Fibroblast of skin of left biceps (primary cell): ENCODE measurements around the gene LMNB1.
"Not testable (repeated sequence)": the region's sequence is repeated elsewhere in the genome, so short reads cannot be mapped to it uniquely, and the experiment has no call there.

Experiments
- DNase-seq, 2 experiments: peaks; one replicate each; pipeline ENCODE4 v3.0.0-alpha.2; 2013; ENCODE audit warnings: low read depth in 2 of 2

Gene LMNB1

DNA sequence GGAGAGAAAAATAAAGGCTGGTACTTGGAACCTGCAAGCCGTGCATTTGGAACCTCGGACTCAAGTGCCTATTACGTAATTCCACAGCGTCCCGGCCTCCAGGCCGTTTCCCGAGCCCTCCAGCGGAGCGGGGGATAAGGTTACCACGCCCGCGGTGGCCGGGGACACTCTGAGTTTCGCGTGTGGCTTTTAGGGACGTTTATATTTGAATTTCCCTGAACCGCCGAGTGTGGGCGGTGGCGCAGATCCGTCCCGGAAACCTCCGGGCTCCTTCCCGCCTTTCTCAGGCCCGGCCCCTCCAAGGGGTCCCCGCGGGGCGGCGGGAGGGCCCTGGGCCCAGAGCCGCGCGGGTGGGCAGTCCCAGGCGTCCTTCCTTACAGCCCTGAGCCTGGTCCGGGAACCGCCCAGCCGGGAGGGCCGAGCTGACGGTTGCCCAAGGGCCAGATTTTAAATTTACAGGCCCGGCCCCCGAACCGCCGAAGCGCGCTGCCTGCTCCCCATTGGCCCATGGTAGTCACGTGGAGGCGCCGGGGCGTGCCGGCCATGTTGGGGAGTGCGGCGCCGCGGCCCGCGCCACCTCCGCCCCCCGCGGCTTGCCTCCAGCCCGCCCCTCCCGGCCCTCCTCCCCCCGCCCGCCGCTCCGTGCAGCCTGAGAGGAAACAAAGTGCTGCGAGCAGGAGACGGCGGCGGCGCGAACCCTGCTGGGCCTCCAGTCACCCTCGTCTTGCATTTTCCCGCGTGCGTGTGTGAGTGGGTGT is at the start of gene LMNB1:
Gene LMNB1, plus strand, starts transcription at position 638 of the 758 bp plus-strand sequence. CDS start 373 bp downstream, outside the sequence.
- DNase-seq, result peak; percentile 88 to 90

- no peak for DNase-seq
These were observed 44.2 kb upstream of the LMNB1 start for GRCh38 chr5:126732716-126733115.

DNA sequence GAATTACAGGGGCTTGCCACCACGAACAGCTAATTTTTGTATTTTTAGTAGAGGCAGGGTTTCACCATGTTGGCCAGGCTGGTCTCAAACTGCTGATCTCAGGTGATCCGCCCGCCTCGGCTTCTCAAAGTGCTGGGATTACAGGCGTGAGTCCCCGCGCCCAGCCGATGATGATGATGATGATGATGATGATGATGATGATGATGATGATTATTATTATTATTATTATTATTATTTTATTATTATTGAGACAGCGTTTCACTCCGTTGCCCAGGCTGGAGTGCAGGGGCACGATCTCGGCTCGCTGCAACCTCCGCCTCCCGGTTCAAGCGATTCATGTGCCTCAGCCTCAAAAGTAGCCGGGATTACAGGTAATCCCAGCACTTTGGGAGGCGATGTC is 42.4 kb upstream of the LMNB1 start:
- not testable (repeated sequence) for DNase-seq

- DNase-seq, result peak in 1 of 2 experiments; percentile 6
These were observed 40.8 kb upstream of the LMNB1 start for GRCh38 chr5:126736141-126736540.

DNA sequence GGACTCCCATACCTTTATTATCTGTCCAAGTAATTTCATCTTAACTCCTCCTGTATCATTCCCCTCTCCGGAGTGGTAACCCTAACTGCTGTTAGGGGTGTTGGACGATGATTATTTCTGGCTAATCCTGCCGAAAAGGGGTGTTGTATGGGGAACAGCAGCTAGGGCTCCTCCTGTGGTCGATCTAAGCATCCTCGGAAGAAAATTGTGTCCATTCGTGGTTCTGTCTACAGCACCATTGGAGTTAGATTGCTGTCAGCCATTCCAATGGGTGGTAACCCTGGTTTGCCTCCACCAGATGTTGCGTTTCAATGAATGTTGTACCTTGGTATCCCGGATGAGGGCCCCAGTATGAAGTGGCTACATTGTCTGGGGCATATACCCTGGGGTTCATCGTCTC is 35.6 kb upstream of the LMNB1 start:
- no peak for DNase-seq

- DNase-seq, result no peak
These were observed 34.5 kb upstream of the LMNB1 start for GRCh38 chr5:126742425-126742824.

DNA sequence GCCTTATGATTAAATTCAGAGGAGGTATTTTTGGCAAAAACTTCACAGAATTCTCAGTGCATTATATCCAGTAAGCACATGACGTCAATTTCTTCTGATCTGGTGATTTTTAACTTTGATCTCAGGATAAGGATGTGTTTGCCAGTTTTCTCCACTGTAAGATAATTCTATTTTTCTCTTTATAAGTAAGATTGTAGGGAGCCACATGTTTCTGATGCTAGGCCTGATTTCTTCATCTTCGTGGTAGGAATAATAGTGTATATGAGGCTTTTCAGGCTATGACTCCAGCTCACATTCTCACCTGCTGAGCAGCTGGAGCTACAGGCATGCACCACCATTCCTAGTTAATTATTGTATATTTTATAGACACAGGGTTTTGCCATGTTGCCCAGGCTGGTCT is 32.1 kb upstream of the LMNB1 start:
- no peak for DNase-seq

GRCh38 chr5:126745259-126745992 is 31.5 kb upstream of the LMNB1 start:
- no peak for DNase-seq

DNA sequence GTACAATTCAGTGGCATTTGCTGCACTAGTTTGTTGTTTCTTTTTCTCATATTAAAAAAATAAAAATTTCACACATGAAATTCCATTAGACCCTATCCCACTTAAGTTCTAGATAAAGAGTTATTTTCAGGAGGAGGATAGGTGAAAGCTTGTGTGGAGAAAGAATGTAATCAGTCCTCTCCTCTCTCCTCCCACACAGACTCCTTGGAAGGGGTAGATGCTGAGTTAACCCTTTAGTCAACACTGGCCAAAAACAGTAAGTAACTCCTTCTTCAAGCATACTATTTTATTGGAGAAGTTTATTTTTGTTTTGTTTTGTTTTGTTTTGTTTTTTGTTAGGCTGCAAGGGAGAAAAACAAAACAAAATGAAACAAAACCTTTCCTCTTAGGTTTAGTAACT is 30.6 kb upstream of the LMNB1 start:
- no peak for DNase-seq

DNA sequence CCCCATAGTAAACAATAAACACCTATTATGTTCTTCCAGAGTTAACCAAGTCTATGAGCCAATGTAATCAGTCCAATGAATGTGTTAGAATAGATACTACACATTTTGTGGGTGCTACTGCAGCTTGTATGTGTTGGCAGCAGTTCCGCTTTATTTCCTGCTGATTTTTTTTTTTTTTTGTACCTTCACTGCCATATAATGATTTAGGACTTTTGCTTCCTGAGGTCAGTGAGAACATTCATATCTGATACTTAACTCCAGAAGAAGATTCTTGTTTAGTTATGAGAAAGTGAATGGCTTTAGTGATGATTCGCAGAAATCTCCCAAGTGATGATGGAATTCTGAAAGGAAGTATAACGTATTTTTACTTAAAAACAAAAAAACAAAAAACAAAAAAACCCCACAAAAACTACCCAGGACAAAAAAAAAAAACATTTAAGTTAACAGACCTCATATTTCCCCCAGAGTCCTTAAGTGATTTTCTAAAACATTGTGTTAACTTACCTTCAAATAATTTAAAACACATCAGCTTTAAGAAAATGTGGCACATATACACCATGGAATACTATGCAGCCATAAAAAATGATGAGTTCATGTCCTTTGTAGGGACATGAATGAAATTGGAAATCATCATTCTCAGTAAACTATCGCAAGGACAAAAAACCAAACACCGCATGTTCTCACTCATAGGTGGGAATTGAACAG is 24.7 kb upstream of the LMNB1 start:
- DNase-seq, result no peak

- no peak for DNase-seq
These were observed 23.7 kb upstream of the LMNB1 start for GRCh38 chr5:126753227-126753626.

- no peak for DNase-seq
These were observed 22.3 kb upstream of the LMNB1 start for GRCh38 chr5:126754609-126755008.

DNA sequence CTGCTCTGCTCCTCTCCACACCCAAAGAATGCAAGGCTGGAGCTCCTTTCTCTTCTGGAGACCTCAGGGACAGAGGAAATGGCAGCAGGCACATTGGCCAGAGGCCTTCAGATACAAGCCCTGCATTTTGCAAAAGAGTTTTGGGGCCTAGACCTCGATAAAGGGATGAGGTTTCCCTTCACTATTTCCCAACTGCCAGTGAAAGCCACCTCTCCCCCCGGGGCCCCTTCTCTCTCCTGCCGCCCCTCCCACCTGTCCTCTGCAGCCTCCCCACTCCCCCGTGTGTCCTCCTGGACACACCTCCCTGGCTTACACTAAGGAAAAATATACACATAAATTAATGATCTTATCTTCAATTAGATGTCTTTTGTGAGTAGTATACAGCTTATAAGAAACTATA is 21.3 kb upstream of the LMNB1 start:
- no peak for DNase-seq

GRCh38 chr5:126757713-126758357 is 19.1 kb upstream of the LMNB1 start:
- no peak for DNase-seq

DNA sequence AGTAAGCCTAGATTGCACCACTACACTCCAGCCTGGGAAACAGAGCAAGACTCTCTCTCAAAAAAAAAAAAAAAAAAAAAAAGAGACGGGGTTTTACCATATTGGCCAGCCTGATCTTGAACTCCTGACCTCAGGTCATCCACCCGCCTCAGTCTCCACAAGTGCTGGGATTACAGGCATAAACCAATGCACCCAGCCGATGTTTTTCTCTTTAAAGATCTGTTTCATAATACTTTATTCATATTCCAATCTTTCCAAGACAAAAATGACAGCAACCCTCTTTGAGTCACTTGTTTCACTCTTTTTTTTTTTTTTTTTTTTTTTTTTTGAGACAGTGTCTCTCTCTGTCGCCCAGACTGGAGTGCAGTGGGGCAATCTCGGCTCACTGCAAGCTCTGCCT is 13.6 kb upstream of the LMNB1 start:
- no peak for DNase-seq

- no peak for DNase-seq
These were observed 7.2 kb upstream of the LMNB1 start for GRCh38 chr5:126769703-126770102.

GRCh38 chr5:126773536-126773935 is 3.4 kb upstream of the LMNB1 start:
- DNase-seq, result not testable (repeated sequence)

DNA sequence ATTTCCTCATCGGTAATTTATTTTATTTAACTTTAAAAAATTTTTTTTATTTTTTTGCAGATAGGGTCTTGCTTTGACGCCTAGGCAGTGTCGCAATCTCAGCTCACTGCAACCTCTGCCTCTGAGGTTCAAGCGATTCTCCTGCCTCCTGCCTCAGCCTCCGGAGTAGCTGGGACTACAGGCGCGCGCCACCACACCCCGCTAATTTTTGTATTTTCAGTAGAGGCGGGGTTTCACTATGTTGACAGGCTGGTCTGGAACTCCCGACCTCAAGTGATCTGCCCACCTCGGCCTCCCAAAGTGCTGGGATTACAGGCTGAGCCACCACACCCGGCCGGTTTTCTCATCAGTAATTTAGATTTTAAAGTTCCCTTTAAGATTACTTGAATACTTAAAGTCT is 2.3 kb upstream of the LMNB1 start:
- DNase-seq, result not testable (repeated sequence)

DNA sequence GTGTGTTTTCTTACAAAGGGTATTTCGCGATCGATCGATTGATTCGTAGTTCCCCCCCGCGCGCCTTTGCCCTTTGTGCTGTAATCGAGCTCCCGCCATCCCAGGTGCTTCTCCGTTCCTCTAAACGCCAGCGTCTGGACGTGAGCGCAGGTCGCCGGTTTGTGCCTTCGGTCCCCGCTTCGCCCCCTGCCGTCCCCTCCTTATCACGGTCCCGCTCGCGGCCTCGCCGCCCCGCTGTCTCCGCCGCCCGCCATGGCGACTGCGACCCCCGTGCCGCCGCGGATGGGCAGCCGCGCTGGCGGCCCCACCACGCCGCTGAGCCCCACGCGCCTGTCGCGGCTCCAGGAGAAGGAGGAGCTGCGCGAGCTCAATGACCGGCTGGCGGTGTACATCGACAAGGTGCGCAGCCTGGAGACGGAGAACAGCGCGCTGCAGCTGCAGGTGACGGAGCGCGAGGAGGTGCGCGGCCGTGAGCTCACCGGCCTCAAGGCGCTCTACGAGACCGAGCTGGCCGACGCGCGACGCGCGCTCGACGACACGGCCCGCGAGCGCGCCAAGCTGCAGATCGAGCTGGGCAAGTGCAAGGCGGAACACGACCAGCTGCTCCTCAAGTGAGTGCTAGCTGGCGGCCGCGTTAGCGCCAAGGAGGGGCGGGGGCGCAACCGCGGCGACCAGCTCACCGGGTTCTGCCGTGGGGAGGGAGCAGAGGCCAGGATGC is 480 bp downstream of the LMNB1 start:
- no peak for DNase-seq

GRCh38 chr5:126777975-126778674 is 1.2 kb downstream of the LMNB1 start:
- peak; percentile 87 to 88 for DNase-seq
